Fibroblast of pulmonary artery (primary cell): Measurements from ENCODE around the gene KCMF1.
A peak's percentile ranks its signal among the peaks of the same experiment; 100 is the strongest.

ENCODE experiments used
- DNase-seq: peaks from one replicate; pipeline ENCODE4 v3.0.0-alpha.2; 2010; ENCODE audit warnings: low read depth
- H3K4me3 ChIP-seq: replicated peaks from 2 replicates; pipeline ENCODE4 v1.5.1; 2011; ENCODE audit warnings: low read depth, mild to moderate bottlenecking, control low read depth, low read length, moderate library complexity
- CTCF ChIP-seq: IDR thresholded peaks from 2 replicates; pipeline ENCODE4 v1.5.1; 2011; ENCODE audit warnings: mild to moderate bottlenecking, control low read depth, low read length, inconsistent platforms; ENCODE audit errors: missing control alignments

Gene KCMF1

GRCh38 chr2:85002534-85002933 is 31.6 kb downstream of the KCMF1 start:
- TF ChIP-seq CTCF, result no peak
- H3K4me3 ChIP-seq, result no peak overlapping the region
- no peak for DNase-seq

GRCh38 chr2:85008252-85008651 is 37.3 kb downstream of the KCMF1 start:
- no peak for DNase-seq
- H3K4me3 ChIP-seq, result no peak overlapping the region
- no peak for TF ChIP-seq CTCF

- DNase-seq, result no peak
- no peak for TF ChIP-seq CTCF
- no peak overlapping the region for H3K4me3 ChIP-seq
Observed at GRCh38 chr2:85009019-85009618, 38.2 kb downstream of the KCMF1 start.

- no peak for TF ChIP-seq CTCF
Observed at GRCh38 chr2:85010404-85010803, 39.4 kb downstream of the KCMF1 start.

GRCh38 chr2:85011098-85011497 is 40.1 kb downstream of the KCMF1 start:
- DNase-seq, result no peak
- no peak for TF ChIP-seq CTCF
- H3K4me3 ChIP-seq, result no peak overlapping the region

More at GRCh38 chr2:85010404-85010803, 39.4 kb downstream of the KCMF1 start:
- H3K4me3 ChIP-seq, result no peak overlapping the region
- no peak for DNase-seq

- no peak overlapping the region for H3K4me3 ChIP-seq
- no peak for DNase-seq
- TF ChIP-seq CTCF, result peak; percentile 13
Observed at GRCh38 chr2:85011747-85012146, 40.8 kb downstream of the KCMF1 start.

GRCh38 chr2:85012431-85012830 is 41.5 kb downstream of the KCMF1 start:
- TF ChIP-seq CTCF, result no peak
- no peak overlapping the region for H3K4me3 ChIP-seq
- no peak for DNase-seq
